ENCODE data around the gene SOX6.

- TF ChIP-seq, protein P1, sequence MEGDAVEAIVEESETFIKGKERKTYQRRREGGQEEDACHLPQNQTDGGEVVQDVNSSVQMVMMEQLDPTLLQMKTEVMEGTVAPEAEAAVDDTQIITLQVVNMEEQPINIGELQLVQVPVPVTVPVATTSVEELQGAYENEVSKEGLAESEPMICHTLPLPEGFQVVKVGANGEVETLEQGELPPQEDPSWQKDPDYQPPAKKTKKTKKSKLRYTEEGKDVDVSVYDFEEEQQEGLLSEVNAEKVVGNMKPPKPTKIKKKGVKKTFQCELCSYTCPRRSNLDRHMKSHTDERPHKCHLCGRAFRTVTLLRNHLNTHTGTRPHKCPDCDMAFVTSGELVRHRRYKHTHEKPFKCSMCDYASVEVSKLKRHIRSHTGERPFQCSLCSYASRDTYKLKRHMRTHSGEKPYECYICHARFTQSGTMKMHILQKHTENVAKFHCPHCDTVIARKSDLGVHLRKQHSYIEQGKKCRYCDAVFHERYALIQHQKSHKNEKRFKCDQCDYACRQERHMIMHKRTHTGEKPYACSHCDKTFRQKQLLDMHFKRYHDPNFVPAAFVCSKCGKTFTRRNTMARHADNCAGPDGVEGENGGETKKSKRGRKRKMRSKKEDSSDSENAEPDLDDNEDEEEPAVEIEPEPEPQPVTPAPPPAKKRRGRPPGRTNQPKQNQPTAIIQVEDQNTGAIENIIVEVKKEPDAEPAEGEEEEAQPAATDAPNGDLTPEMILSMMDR (IDR thresholded peaks at IDR 0.05), result no peak
- no peak for TF ChIP-seq SIN3A (IDR thresholded peaks at IDR 0.05; ENCODE audit: borderline replicate concordance, insufficient read depth, low read depth, low read length)
These were observed 66.8 kb downstream of the SOX6 start for GRCh38 chr11:16289541-16289940.
